IMR-90 (cell line): ENCODE data around the gene IRF4. TPM values are rescaled to one million over a fixed set of nuclear protein-coding genes. Genes with fewer than 3 reads are reported as not detected.

Experiments
- ATAC-seq: fragments of 200-7000 bp; cut with Tn5 transposase; 2 replicates; pipeline ENCODE4 v1.9.1; 2020; ENCODE audit warnings: low read depth, mild to moderate bottlenecking, moderate library complexity
- BruUV-seq: library from RNA; stranded (reverse); fragments of 400-500 nt; replicated peaks from 2 replicates; lab custom pipeline; 2021; lab: Mats Ljungman, UMichigan
- CTCF ChIA-PET: fragments of 300-600 bp; formaldehyde crosslinking; extraction: SDS; loops from one replicate; lab custom pipeline; 2021; ENCODE audit warnings: antibody characterized with exemption; lab: Yijun Ruan, JAX
- POLR2A ChIA-PET: fragments of 300-600 bp; sonication (Branson Sonifier 250); formaldehyde crosslinking; loops from one replicate; lab custom pipeline; 2022; ENCODE audit warnings: antibody characterized with exemption; ENCODE audit not compliant: unreplicated experiment; lab: Charles Lee
- DNase-seq: peaks from one replicate; pipeline ENCODE4 v3.0.0; 2013
- H2AFZ ChIP-seq: replicated peaks from 2 replicates; pipeline ENCODE3; 2013; ENCODE audit warnings: low read length, mild to moderate bottlenecking; ENCODE audit not compliant: poor library complexity
- H2AK5ac ChIP-seq: 2 replicates; pipeline ENCODE4 v1.6.1; 2013; ENCODE audit warnings: low read depth, low read length, inconsistent platforms
- H2AK9ac ChIP-seq: replicated peaks from 2 replicates; pipeline ENCODE3; 2013; ENCODE audit warnings: mild to moderate bottlenecking, low read depth, low read length, moderate library complexity; ENCODE audit not compliant: poor library complexity
- H2BK120ac ChIP-seq: 2 replicates; pipeline ENCODE4 v1.6.1; 2013; ENCODE audit warnings: low read depth, low read length, inconsistent platforms
- H2BK15ac ChIP-seq: 3 replicates; pipeline ENCODE4 v1.6.1; 2013; ENCODE audit warnings: low read depth, low read length, inconsistent platforms
- H2BK20ac ChIP-seq: 2 replicates; pipeline ENCODE4 v1.6.1; 2013; ENCODE audit warnings: low read depth, mild to moderate bottlenecking, inconsistent platforms, low read length, moderate library complexity
- H2BK5ac ChIP-seq: 2 replicates; pipeline ENCODE4 v1.6.1; 2013; ENCODE audit warnings: mild to moderate bottlenecking, low read depth, low read length, inconsistent platforms; ENCODE audit not compliant: poor library complexity, severe bottlenecking
- H3K14ac ChIP-seq: replicated peaks from 2 replicates; pipeline ENCODE4 v1.6.1; 2013; ENCODE audit warnings: low read depth, low read length, inconsistent platforms
- H3K18ac ChIP-seq: 2 replicates; pipeline ENCODE4 v1.6.1; 2013; ENCODE audit warnings: low read depth, low read length, control low read depth
- H3K23ac ChIP-seq: 2 replicates; pipeline ENCODE4 v1.6.1; 2013; ENCODE audit warnings: low read depth, low read length, inconsistent platforms
- H3K27ac ChIP-seq: 2 replicates; pipeline ENCODE4 v1.5.1; 2013; ENCODE audit warnings: mild to moderate bottlenecking, control low read depth, low read length; ENCODE audit not compliant: insufficient read depth
- H3K27me3 ChIP-seq: 2 replicates; pipeline ENCODE4 v1.6.1; 2013; ENCODE audit warnings: low read length; ENCODE audit not compliant: control insufficient read depth, insufficient read depth
- H3K36me3 ChIP-seq: 2 replicates; pipeline ENCODE4 v1.6.1; 2013; ENCODE audit warnings: low read length, mixed read lengths; ENCODE audit not compliant: control insufficient read depth, insufficient read depth
- H3K4ac ChIP-seq: 2 replicates; pipeline ENCODE4 v1.6.1; 2013; ENCODE audit warnings: low read depth, low read length, inconsistent platforms
- H3K4me1 ChIP-seq: 2 replicates; pipeline ENCODE4 v1.6.1; 2013; ENCODE audit warnings: low read length, mixed read lengths; ENCODE audit not compliant: control insufficient read depth, insufficient read depth
- H3K4me2 ChIP-seq: 2 replicates; pipeline ENCODE4 v1.6.1; 2013; ENCODE audit warnings: low read depth, mild to moderate bottlenecking, control low read depth, low read length, moderate library complexity
- H3K4me3 ChIP-seq: 2 replicates; pipeline ENCODE4 v1.5.1; 2013; ENCODE audit warnings: low read depth, mild to moderate bottlenecking, control low read depth, low read length, moderate library complexity; ENCODE audit not compliant: insufficient read depth
- H3K56ac ChIP-seq: 2 replicates; pipeline ENCODE4 v1.6.1; 2013; ENCODE audit warnings: low read length, inconsistent platforms; ENCODE audit not compliant: insufficient read depth; ENCODE audit errors: extremely low read depth
- H3K79me1 ChIP-seq, 2 experiments: 2 replicates each; pipeline ENCODE4 v1.6.1; 2013; ENCODE audit warnings: low read length in 2 of 2, inconsistent platforms in 1 of 2, low read depth in 1 of 2
- H3K9ac ChIP-seq: 2 replicates; pipeline ENCODE4 v1.6.1; 2013; ENCODE audit warnings: low read depth, low read length, control low read depth
- H3K9me1 ChIP-seq: 2 replicates; pipeline ENCODE4 v1.6.1; 2013; ENCODE audit warnings: low read length, inconsistent platforms; ENCODE audit not compliant: insufficient read depth
- H3K9me3 ChIP-seq: 2 replicates; pipeline ENCODE4 v1.6.1; 2013; ENCODE audit warnings: low read length; ENCODE audit not compliant: control insufficient read depth, insufficient read depth
- H4K20me1 ChIP-seq: 2 replicates; pipeline ENCODE4 v1.6.1; 2013; ENCODE audit warnings: low read length, inconsistent platforms; ENCODE audit not compliant: insufficient read depth
- H4K5ac ChIP-seq: 2 replicates; pipeline ENCODE4 v1.6.1; 2013; ENCODE audit warnings: mild to moderate bottlenecking, low read depth, low read length, control low read depth
- H4K8ac ChIP-seq, 2 experiments: 2 replicates each; pipeline ENCODE4 v1.6.1; 2013; ENCODE audit warnings: low read depth in 2 of 2, low read length in 2 of 2, control low read depth in 1 of 2, inconsistent platforms in 1 of 2
- H4K91ac ChIP-seq: 2 replicates; pipeline ENCODE4 v1.6.1; 2013; ENCODE audit warnings: low read depth, low read length, inconsistent platforms; ENCODE audit not compliant: insufficient read depth
- BHLHE40 ChIP-seq: fragments of 150-350 bp; IDR thresholded peaks from 2 replicates; pipeline ENCODE4 v1.6.1; 2016; ENCODE audit warnings: mild to moderate bottlenecking, low read depth, low read length
- CEBPB ChIP-seq: IDR thresholded peaks from 2 replicates; pipeline ENCODE4 v1.6.1; 2012; ENCODE audit warnings: low read depth, low read length, improper control_type of control experiment
- CHD1 ChIP-seq: IDR thresholded peaks from 2 replicates; pipeline ENCODE4 v1.6.1; 2012; ENCODE audit warnings: low read depth, low read length, improper control_type of control experiment
- CTCF ChIP-seq: conservative IDR thresholded peaks from 2 replicates; pipeline ENCODE4 v1.5.1; 2012; ENCODE audit warnings: mild to moderate bottlenecking, low read depth, low read length, improper control_type of control experiment
- ELK1 ChIP-seq: fragments of 150-350 bp; IDR thresholded peaks from 2 replicates; pipeline ENCODE4 v1.6.1; 2016; ENCODE audit warnings: low read depth, mild to moderate bottlenecking, low read length, moderate library complexity, borderline replicate concordance
- FOS ChIP-seq: fragments of 150-350 bp; IDR thresholded peaks from 2 replicates; pipeline ENCODE4 v1.6.1; 2016; ENCODE audit warnings: low read depth, low read length
- MAFK ChIP-seq: IDR thresholded peaks from 2 replicates; pipeline ENCODE4 v1.6.1; 2012; ENCODE audit warnings: low read depth, low read length, improper control_type of control experiment
- MXI1 ChIP-seq: IDR thresholded peaks from 2 replicates; pipeline ENCODE4 v1.6.1; 2012; ENCODE audit warnings: low read depth, mild to moderate bottlenecking, low read length, moderate library complexity, borderline replicate concordance
- NFE2L2 ChIP-seq: fragments of 150-350 bp; IDR thresholded peaks from 2 replicates; pipeline ENCODE4 v1.6.1; 2016; ENCODE audit warnings: low read depth, mild to moderate bottlenecking, low read length
- POLR2A ChIP-seq: IDR thresholded peaks from 2 replicates; pipeline ENCODE4 v1.6.1; 2012; ENCODE audit warnings: mild to moderate bottlenecking, low read depth, low read length
- RAD21 ChIP-seq: IDR thresholded peaks from 2 replicates; pipeline ENCODE4 v1.6.1; 2012; ENCODE audit warnings: low read length, improper control_type of control experiment
- RCOR1 ChIP-seq: IDR thresholded peaks from 2 replicates; pipeline ENCODE4 v1.6.1; 2012; ENCODE audit warnings: mild to moderate bottlenecking, low read length, improper control_type of control experiment; ENCODE audit not compliant: insufficient replicate concordance
- RFX5 ChIP-seq: IDR thresholded peaks from 2 replicates; pipeline ENCODE4 v1.8.0; 2012; ENCODE audit warnings: low read depth, mild to moderate bottlenecking, low read length, moderate library complexity
- SMC3 ChIP-seq: fragments of 150-350 bp; IDR thresholded peaks from 2 replicates; pipeline ENCODE4 v1.6.1; 2016; ENCODE audit warnings: low read depth, mild to moderate bottlenecking, antibody characterized with exemption, low read length, moderate library complexity
- USF2 ChIP-seq: fragments of 150-350 bp; IDR thresholded peaks from 2 replicates; pipeline ENCODE4 v1.6.1; 2017; ENCODE audit warnings: mild to moderate bottlenecking, antibody characterized with exemption, low read length, low read depth
- WGBS, 2 experiments: methylation state at CpG; one replicate each; pipeline versions ENCODE4 v1.1.5 to v1.1.7; 2013; ENCODE audit warnings: missing lambda C conversion rate in 2 of 2; ENCODE audit not compliant: insufficient read length in 1 of 2; ENCODE audit errors: extremely low coverage in 2 of 2; 5-methylcytosine and 5-hydroxymethylcytosine counted together
- dilution Hi-C: fragments of 300-500 bp; cut with HindIII; formaldehyde crosslinking; loops from one replicate; pipeline ENCODE4 v1.14.3; 2018; ENCODE audit warnings: low sequenced_read_pairs; ENCODE audit not compliant: unreplicated experiment
- in situ Hi-C: fragments of 300-500 bp; cut with MboI; formaldehyde crosslinking; loops from 3 replicates; pipeline ENCODE4 v1.14.3; 2019; ENCODE audit warnings: low sequenced_read_pairs, inconsistent platforms, mixed read lengths
- intact Hi-C: fragments of 100-400 bp; cut with micrococcal nuclease; formaldehyde crosslinking; loops from 2 replicates; pipeline ENCODE4 v1.10.0; 2022
- polyA plus RNA-seq, 3 experiments: library from polyadenylated mRNA; depleted of rRNA; stranded (reverse); fragments of >200 nt; gene quantifications; 2 replicates each; pipeline ENCODE4 v1.2.3, GENCODE V29; 2012; ENCODE audit warnings: low replicate concordance in 1 of 3
- total RNA-seq: library from RNA; depleted of rRNA; stranded (reverse); fragments of >200 nt; gene quantifications from 2 replicates; pipeline ENCODE4 v1.2.3, GENCODE V29; 2012

The IRF4 gene
- total and polyA plus RNA-seq, 2 of the 4 experiments (the other 2 are of a cell fraction), result not detected

GRCh38 chr6:362231-362923 is 29.2 kb upstream of the IRF4 start:
- BruUV-seq, result no TSS peak
- Histone ChIP-seq H2BK20ac (no peak overlapping the region), H3K27me3 (peaks cover 4% of the 10 kb centered on the region; the same call in 1 of the 2 replicates), H3K18ac (no peak overlapping the region), H3K14ac (no peak overlapping the region), H4K5ac (no peak overlapping the region), H3K9ac (no peak overlapping the region), H2BK5ac (no peak overlapping the region), H3K23ac (no peak overlapping the region), H4K20me1 (no peaks in the 10 kb centered on the region), H4K91ac (no peak overlapping the region), H2AK5ac (no peak overlapping the region), H3K4ac (no peak overlapping the region), H3K36me3 (no peaks in the 10 kb centered on the region), H2BK120ac (no peak overlapping the region), H3K4me3 (no peak overlapping the region), H4K8ac (no peak overlapping the region), H3K27ac (no peak overlapping the region), H2AFZ (no peak overlapping the region), H2AK9ac (no peak overlapping the region), H2BK15ac (no peak overlapping the region), H3K79me1 (no peaks in the 10 kb centered on the region), H3K4me1 (no peaks in the 10 kb centered on the region), H3K9me1 (no peaks in the 10 kb centered on the region), H3K4me2 (no peak overlapping the region), H3K9me3 (peaks cover 23% of the 10 kb centered on the region), H3K56ac (no peak overlapping the region)
- ChIA-PET POLR2A (no interaction called here), CTCF (interaction anchor here (1.1 kb wide), 1 partner anchor 11 kb away, joined by 5 read pairs; no protein-coding TSS in a partner anchor)
- dilution Hi-C loops, result no loop called here
- WGBS, 2 experiments, result 76% methylated on average over 10 of the region's 14 CpGs; no CpG with 5 or more reads in 1 of the 2 experiments
- DNase-seq, result no peak
- intact Hi-C loops, result no loop called here
- no peak for TF ChIP-seq BHLHE40
- no peak for TF ChIP-seq RFX5
- TF ChIP-seq CEBPB, result no peak
- no peak for TF ChIP-seq RAD21
- no peak for TF ChIP-seq FOS
- no peak for TF ChIP-seq RCOR1
- no peak for TF ChIP-seq NFE2L2
- TF ChIP-seq CHD1, result no peak
- TF ChIP-seq MXI1, result no peak
- no peak for TF ChIP-seq POLR2A
- no peak for TF ChIP-seq MAFK
- TF ChIP-seq ELK1, result no peak
- TF ChIP-seq CTCF, result no peak
- TF ChIP-seq USF2, result no peak
- no peak for TF ChIP-seq SMC3
- in situ Hi-C loops, result no loop called here
- ATAC-seq, result no peak
